ENCODE measurements around the gene FUT4.
"Not testable (repeated sequence)": the region's sequence is repeated elsewhere in the genome, so short reads cannot be mapped to it uniquely, and the experiment has no call there.

Gene FUT4

GRCh38 chr11:94563848-94564467 is 20.2 kb downstream of the FUT4 start:
- no peak for DNase-seq (ENCODE audit: low read depth in 2 of 2, low spot score in 1 of 2)

- no peak for DNase-seq (ENCODE audit: low read depth in 2 of 2, low spot score in 1 of 2)
Measured at GRCh38 chr11:94567181-94567670, 23.5 kb downstream of the FUT4 start, which contains the start of gene PIWIL4. TSS of gene PIWIL4 (plus strand) at chr11:94567368. CDS start at chr11:94567519, 151 bp downstream.

DNA sequence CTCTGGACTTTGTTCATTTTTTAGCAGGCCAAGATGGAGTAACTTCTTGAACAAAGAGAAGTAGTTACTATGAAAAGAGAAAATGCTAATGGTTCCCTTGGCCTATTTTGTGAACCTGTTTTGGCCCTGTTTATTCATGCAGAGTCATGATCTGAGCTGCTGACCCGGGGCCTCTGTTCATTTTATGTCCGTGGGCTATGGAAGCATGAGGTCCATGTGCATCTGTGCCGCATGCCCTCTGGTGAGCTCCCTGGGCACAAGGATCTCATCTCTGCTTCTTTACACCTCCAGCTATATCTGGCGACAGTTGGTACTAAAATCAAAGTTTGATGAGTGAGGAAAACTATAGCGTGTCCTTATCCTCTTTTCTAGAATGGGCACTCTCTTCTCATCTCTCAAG is 24.5 kb downstream of the FUT4 start:
- no peak for DNase-seq (ENCODE audit: low read depth in 2 of 2, low spot score in 1 of 2)

DNA sequence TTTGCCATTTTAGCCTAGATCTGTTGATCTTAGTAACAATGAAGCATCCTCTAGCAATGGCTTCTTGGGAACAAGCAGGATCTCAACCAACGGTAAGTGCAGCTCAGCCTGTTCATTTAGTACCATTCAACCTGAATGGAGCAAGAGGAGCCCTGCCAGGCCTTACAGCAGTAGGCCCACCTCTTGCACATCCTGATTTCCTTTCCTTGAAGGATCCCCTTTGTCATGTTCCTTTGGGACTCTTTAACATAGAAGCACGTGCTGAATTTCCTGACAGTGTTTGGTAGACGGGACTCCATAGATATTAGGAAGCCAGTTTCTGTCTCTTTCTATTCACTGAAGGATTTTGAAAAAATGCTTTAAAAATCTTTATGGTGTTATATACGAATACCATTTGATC is 25.0 kb downstream of the FUT4 start:
- no peak for DNase-seq (ENCODE audit: low read depth in 2 of 2, low spot score in 1 of 2)

GRCh38 chr11:94572975-94573374 is 29.3 kb downstream of the FUT4 start:
- DNase-seq (ENCODE audit: low read depth in 2 of 2, low spot score in 1 of 2) = not testable (repeated sequence)

GRCh38 chr11:94574193-94574961 is 30.7 kb downstream of the FUT4 start:
- DNase-seq (ENCODE audit: low read depth in 2 of 2, low spot score in 1 of 2) = no peak

GRCh38 chr11:94576306-94576705 is 32.6 kb downstream of the FUT4 start:
- DNase-seq (ENCODE audit: low read depth in 2 of 2, low spot score in 1 of 2) = no peak

GRCh38 chr11:94577841-94578240 is 34.1 kb downstream of the FUT4 start:
- DNase-seq (ENCODE audit: low read depth in 2 of 2, low spot score in 1 of 2) = no peak

DNA sequence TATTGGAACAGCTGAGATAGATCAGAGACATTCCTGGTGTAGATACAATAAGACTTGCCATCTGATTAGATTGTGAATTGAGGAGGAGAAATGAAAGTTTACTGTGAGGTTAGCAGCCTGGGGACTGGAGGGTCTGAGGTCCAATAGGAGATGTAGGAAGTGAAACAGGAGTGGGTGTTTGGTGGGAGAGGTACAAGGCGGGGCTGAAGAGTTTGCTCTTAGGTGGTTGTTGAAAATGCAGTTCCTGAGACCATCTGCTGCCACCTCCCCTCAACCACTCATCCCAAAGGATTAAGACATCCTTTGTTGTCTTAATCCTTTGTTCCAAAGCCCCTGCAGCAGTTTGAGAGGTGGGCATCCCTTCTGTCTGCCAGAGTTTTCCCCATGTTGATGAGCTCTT is 38.2 kb downstream of the FUT4 start:
- no peak for DNase-seq (ENCODE audit: low read depth in 2 of 2, low spot score in 1 of 2)

DNA sequence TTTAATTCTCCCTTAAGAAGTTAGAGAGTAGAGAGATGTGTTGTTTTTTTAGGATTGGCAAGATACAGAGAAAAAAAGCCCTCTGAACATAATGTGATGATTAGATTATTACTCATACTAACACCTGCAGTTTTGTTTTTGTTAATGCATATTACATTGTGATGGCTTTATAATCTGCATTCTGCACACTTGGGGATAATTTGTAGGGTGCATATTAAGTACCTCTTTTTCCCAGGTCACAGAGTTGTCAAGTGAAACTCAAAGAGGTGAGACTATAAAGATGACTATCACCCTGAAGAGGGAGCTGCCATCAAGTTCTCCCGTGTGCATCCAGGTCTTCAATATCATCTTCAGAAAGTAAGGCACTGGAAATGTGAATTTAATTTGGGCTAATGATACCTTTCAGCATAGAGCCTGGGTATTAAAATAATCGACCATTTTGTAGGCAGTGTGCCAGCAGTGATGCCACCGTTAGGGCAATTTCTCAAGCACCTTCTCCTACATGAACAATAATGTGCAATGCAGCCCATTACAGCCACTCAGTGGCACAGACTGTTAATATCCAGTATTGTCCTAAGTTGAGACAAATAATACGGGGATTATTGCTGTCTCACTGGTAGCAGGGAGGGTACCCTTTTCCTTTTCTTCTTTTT is 39.6 kb downstream of the FUT4 start:
- DNase-seq (ENCODE audit: low read depth in 2 of 2, low spot score in 1 of 2) = no peak

DNA sequence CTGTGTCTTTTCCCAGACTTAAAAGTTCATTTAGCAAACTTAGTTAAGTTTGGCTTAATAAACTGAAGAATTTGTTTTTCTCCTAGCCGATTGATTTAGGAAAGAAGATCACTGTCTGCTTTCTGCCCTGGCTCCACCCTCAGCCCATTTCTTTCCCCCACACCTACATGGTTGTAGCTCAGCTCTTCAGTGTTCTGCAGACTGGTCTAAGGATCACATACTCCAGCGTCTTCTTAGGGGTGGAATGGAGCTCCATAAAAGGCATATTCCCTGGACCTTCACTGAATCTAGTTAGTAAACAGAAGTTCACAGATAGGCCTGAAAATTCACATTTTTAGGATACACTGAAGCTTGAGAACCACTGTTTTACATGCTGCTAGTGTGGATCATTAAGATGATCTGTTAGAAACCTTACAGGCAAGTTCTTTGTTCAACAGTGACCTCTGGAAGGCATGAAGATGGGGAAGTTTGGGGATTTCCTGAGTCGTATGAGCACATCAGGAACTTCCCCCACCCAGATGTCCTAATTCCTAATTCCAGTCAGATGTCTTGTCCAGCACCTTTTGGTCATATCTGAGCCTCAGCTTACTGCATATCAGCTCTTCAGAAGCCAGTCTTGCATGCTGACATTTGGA is 40.3 kb downstream of the FUT4 start:
- DNase-seq (ENCODE audit: low read depth in 2 of 2, low spot score in 1 of 2) = no peak

- DNase-seq (ENCODE audit: low read depth in 2 of 2, low spot score in 1 of 2) = no peak
Measured at GRCh38 chr11:94584978-94585377, 41.3 kb downstream of the FUT4 start.

GRCh38 chr11:94585399-94585798 is 41.7 kb downstream of the FUT4 start:
- DNase-seq (ENCODE audit: low read depth in 2 of 2, low spot score in 1 of 2) = no peak

- DNase-seq (ENCODE audit: low read depth in 2 of 2, low spot score in 1 of 2) = no peak
Measured at GRCh38 chr11:94586546-94586945, 42.8 kb downstream of the FUT4 start.

- no peak for DNase-seq (ENCODE audit: low read depth in 2 of 2, low spot score in 1 of 2)
Measured at GRCh38 chr11:94586978-94587377, 43.3 kb downstream of the FUT4 start.

DNA sequence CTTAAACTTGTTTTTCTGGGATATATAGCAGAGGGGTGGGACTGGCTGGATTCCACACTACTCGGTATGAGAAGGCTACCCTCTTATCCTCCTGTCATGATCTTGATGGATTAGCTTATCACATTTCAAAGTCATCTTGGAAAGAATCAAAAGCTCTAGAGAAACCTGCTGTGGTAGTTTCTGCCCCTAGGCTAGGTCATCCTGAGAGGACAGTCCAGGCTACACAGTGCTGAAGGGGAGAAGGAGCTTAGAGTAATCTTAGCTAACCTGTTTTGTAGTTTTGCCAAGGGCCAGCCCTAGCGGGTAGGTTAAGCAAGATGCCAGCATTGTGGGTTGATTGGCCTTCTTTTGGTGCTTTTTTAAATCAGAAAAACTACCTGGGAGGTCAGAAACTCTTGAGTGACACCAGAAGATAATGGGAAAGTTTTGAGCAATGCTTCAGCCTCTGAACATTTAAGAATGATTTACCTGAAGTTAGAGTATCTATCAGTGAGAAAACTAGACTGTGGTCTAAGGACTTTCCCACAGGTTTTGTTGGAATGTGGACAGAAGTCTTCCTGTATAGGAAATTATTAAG is 44.7 kb downstream of the FUT4 start:
- DNase-seq (ENCODE audit: low read depth in 2 of 2, low spot score in 1 of 2) = no peak

GRCh38 chr11:94590352-94591041 is 46.8 kb downstream of the FUT4 start:
- DNase-seq (ENCODE audit: low read depth in 2 of 2, low spot score in 1 of 2) = no peak

DNA sequence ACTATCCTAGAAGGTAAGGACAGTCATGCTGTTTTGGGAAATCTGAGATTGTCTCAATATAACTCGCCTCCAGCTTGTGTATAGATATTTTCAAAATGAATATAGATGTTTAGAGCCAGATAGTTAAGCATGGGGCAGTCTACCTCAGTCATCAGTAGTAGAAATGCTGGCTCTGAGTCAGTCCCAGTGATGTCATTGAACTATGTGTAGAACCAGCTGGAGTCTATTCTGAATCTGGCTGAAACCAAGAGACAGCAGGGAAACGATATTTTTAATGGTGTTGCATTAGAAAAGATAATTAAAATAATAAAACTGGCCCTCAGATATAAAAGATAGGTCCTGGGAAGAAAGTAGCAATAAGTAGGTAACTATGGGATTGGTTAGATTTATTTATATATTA is 49.3 kb downstream of the FUT4 start:
- DNase-seq (ENCODE audit: low read depth in 2 of 2, low spot score in 1 of 2) = no peak

DNA sequence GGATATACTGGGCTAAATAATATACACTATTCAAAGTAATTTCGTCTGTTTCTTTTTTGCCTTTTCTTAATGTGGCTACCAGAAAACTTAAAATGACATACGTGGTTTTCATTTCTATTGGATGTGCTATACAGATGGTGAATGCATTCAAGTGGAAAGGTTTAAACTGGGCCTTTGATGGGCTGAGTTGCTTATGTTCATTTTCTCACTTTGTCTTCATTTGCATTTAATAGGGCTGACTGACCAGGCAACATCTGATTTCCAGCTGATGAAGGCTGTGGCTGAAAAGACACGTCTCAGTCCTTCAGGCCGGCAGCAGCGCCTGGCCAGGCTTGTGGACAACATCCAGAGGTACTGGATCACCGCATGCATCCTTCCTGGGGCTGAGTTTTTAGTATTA is 51.4 kb downstream of the FUT4 start:
- DNase-seq (ENCODE audit: low read depth in 2 of 2, low spot score in 1 of 2) = no peak

GRCh38 chr11:94597896-94598295 is 54.2 kb downstream of the FUT4 start:
- DNase-seq (ENCODE audit: low read depth in 2 of 2, low spot score in 1 of 2) = no peak
